Femur (tissue), 1 donor: ENCODE data around the gene TDRKH.

ENCODE experiments used
- DNase-seq: peaks from one replicate; pipeline ENCODE4 v3.0.0-alpha.2; 2017

Gene TDRKH

GRCh38 chr1:151822404-151822803 lies 32.1 kb upstream of the TDRKH start:
- no peak for DNase-seq

DNA sequence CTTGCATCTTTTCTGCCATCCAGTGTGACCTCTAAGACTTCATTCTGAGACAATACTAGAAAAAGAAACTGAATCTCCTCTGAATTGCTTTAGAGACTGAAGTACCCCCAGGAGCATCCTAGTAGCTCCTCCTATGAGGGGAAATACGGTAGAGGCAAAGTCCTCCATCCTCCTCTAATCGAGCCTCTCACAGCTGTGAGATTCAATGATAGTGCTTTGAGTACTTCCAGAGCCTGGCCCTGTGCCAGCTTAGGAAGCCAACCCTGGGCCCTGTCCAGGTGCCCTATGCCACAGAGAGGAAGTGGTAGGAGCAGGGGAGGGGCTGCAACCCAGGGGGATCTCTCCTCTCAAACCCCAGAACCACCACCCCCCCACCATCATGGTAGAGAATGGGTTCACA lies 30.6 kb upstream of the TDRKH start:
- DNase-seq, result no peak

GRCh38 chr1:151819976-151820623 lies 29.8 kb upstream of the TDRKH start:
- no peak for DNase-seq

GRCh38 chr1:151819227-151819835 lies 29.0 kb upstream of the TDRKH start:
- no peak for DNase-seq

DNA sequence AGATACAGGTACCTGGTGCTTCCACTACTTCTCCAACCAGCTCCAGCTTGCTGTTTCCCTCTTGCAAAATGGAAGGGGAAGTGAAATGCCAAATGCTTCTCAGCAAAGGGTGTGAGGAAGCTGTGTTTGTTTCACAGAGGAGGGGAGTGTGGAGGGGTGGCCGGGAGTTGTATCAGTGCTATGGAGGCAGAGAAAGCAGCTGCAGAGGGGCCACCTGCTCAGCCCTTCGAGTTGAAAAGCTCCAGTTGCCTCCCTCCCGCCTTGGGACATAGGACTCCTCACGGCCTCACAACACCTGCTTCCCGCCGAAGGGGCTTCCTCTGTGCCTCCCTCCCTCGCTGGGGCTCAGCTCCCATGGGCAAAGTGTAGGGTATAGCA lies 27.0 kb upstream of the TDRKH start:
- peak; percentile 59 for DNase-seq

- DNase-seq, result no peak
These were observed 26.4 kb upstream of the TDRKH start for GRCh38 chr1:151816548-151817352.

- no peak for DNase-seq
These were observed 25.5 kb upstream of the TDRKH start for GRCh38 chr1:151815716-151816327.

- no peak for DNase-seq
These were observed 24.8 kb upstream of the TDRKH start for GRCh38 chr1:151814971-151815545.

GRCh38 chr1:151814426-151814825 lies 24.1 kb upstream of the TDRKH start:
- no peak for DNase-seq

DNA sequence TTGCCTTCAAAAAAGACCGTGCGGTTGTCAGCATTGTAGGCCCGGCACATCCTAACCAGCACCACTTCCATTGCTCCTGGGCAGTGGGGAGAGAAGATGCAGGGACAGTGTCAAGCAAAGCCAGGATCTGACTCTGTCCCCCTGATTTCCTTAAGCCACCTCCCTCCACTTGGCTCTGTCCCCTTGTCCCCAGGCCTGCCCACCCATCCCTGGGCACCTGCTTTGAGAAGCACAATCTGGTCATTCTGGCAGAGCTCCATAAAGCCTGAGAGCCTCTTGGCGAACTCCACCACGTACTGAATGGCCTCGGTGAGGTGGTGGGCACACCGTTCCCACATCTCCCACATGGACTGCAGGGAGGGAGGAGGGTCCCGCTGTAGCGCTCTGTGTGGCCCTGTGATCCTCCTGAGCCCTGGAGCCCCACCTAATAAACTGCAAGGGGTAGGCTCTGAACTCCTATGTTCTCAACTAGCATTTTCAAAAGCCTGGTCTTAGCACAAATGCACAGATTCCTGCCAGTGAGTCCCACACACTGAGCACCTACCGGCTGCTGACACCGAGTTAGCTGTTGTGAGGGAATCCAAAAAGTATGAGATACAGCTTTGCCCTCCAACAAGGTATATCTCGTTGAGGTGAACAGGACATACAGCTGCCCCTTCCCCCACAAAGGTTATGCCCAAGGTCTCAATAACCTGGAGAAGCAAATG lies 23.1 kb upstream of the TDRKH start:
- no peak for DNase-seq

- DNase-seq, result no peak
These were observed 20.9 kb upstream of the TDRKH start for GRCh38 chr1:151811181-151811580.

DNA sequence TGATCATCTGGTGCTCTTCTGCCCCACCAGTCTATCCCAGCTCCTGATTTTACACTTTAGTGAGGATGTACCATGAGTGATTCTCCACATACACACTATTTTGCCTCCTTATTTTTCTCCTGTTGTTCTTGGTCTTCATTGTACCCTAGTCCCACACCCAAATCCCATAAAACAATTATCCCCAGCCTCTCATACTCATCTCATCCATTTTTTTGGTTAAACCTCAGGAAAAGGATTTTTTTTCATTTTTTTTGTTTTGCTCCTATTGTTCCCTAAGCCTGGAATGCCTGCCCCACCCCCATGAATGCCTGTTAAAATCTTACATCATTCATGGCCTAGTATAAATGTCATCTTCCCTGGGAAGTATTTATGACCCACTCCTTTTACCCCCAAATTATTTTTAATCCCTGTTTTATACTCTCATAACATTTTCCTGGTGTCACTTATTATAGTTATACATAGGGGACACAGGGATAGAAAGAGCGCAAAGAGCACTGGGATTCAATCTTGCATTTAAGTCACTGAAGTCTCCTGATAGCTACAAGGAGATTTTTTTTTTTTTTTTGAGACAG lies 19.8 kb upstream of the TDRKH start:
- no peak for DNase-seq

GRCh38 chr1:151809290-151809984 lies 19.1 kb upstream of the TDRKH start:
- no peak for DNase-seq

- no peak for DNase-seq
These were observed 17.5 kb upstream of the TDRKH start for GRCh38 chr1:151807766-151808165.

DNA sequence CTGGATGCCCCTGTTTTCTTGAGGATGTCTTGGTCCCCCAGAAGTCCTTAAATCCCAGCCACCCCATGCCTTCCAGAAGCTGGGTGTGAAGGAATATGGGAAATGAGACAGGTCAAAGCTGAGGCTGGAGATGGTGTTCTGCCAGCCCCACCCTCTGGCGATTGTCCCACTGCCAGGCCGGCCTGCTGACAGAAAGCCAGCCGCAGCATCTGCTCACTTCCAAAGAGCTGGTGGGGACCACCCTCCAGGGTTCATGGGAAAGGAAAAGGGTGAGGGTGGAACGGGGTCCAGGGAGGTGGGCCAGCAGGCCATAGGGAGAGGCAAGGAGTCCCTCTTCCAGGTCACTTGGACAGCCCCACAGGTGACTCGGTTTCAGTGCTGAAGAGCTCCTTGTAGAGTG lies 16.8 kb upstream of the TDRKH start:
- DNase-seq, result no peak

- no peak for DNase-seq
These were observed 15.9 kb upstream of the TDRKH start for GRCh38 chr1:151806170-151806569.

GRCh38 chr1:151805066-151805820 lies 14.9 kb upstream of the TDRKH start, which contains the start of gene LINGO4:
Gene LINGO4 (minus strand): TSS chr1:151805419. CDS start chr1:151802704, 2,715 bp downstream.
- no peak for DNase-seq

- no peak for DNase-seq
These were observed 13.6 kb upstream of the TDRKH start for GRCh38 chr1:151803915-151804314.

DNA sequence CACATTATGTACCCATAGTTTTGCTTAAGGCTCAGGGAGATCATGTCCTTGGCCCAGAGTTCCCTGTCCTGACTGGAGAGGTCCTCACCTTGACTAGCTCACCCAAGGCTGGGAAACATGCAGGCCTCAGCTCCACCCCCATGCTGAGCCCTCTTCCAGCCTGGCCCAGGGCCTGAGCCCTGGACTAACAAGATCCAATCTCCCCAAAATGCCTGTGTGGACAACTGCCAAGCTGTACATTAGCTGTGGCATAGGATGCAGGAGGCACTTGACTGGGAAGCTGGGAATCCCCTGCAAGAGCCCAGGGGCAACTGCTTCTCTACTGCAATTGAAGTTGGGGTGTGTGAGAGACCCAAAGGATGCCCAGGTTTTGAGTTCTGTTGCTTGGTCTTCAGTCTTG lies 12.9 kb upstream of the TDRKH start:
- DNase-seq, result no peak

DNA sequence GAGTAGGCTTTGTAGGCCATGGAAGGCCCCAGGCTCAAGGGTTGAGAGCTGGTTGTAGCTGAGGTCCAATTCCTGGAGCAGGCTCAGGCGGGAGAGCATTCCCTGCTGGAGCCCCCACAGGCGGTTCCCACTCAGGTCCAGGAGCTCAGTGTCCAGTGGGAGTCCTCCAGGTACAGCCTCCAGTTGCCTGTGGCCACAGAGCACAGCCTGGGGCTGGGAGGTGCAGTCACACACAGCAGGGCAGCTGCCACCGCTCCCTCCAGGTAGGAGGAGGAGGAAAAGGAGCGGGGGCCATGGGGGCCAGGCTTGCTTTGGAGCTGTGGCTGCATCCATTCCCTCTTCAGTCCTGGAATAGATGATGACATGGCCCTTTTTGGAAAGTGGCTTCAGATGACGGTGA lies 12.1 kb upstream of the TDRKH start:
- no peak for DNase-seq

GRCh38 chr1:151801846-151802245 lies 11.5 kb upstream of the TDRKH start:
- DNase-seq, result no peak
